MM.1S (cell line): ENCODE data around the gene GALNT6.

Source experiments
- DNase-seq: peaks from one replicate; pipeline ENCODE4 v3.0.0-alpha.2; 2015
- H2AFZ ChIP-seq: fragments of 300-600 bp; sonication (generic); 2 replicates; pipeline ENCODE4 v1.6.0; 2016; ENCODE audit warnings: antibody characterized with exemption, low read length
- H3F3A ChIP-seq: fragments of 300-600 bp; sonication (generic); 2 replicates; pipeline ENCODE4 v1.6.1; 2016; ENCODE audit warnings: mild to moderate bottlenecking, antibody characterized with exemption, low read length, moderate library complexity, mixed read lengths; ENCODE audit not compliant: insufficient read depth
- H3K27ac ChIP-seq: fragments of 300-600 bp; sonication (generic); 2 replicates; pipeline ENCODE4 v1.5.1; 2016; ENCODE audit warnings: mild to moderate bottlenecking, low read length
- H3K27me3 ChIP-seq: fragments of 300-600 bp; sonication (generic); replicated peaks from 2 replicates; pipeline ENCODE4 v1.6.0; 2016; ENCODE audit warnings: low read length; ENCODE audit not compliant: insufficient read depth
- H3K36me3 ChIP-seq: fragments of 300-600 bp; sonication (generic); replicated peaks from 2 replicates; pipeline ENCODE4 v1.6.1; 2016; ENCODE audit warnings: mild to moderate bottlenecking, low read length, mixed read lengths; ENCODE audit not compliant: insufficient read depth
- H3K4me1 ChIP-seq: fragments of 300-600 bp; sonication (generic); 2 replicates; pipeline ENCODE4 v1.6.1; 2016; ENCODE audit warnings: low read length, mixed read lengths
- H3K4me2 ChIP-seq: fragments of 300-600 bp; sonication (generic); 2 replicates; pipeline ENCODE4 v1.6.0; 2016; ENCODE audit warnings: low read depth, low read length
- H3K4me3 ChIP-seq: fragments of 300-600 bp; sonication (generic); 2 replicates; pipeline ENCODE4 v1.5.1; 2016; ENCODE audit warnings: low read length, mixed read lengths
- H3K79me2 ChIP-seq: fragments of 300-600 bp; sonication (generic); 2 replicates; pipeline ENCODE4 v1.6.1; 2016; ENCODE audit warnings: mixed run types, low read length, mixed read lengths
- H3K9ac ChIP-seq: fragments of 300-600 bp; sonication (generic); 2 replicates; pipeline ENCODE4 v1.6.1; 2016; ENCODE audit warnings: low read length, mixed read lengths
- H3K9me2 ChIP-seq: fragments of 300-600 bp; sonication (generic); replicated peaks from 2 replicates; pipeline ENCODE4 v1.6.1; 2016; ENCODE audit warnings: mild to moderate bottlenecking, low read length, mixed read lengths; ENCODE audit not compliant: insufficient read depth
- H3K9me3 ChIP-seq: fragments of 300-600 bp; sonication (generic); replicated peaks from 2 replicates; pipeline ENCODE4 v1.6.1; 2016; ENCODE audit warnings: mild to moderate bottlenecking, low read length, mixed read lengths; ENCODE audit not compliant: insufficient read depth
- H4K20me1 ChIP-seq: fragments of 300-600 bp; sonication (generic); 2 replicates; pipeline ENCODE4 v1.6.1; 2016; ENCODE audit warnings: mild to moderate bottlenecking, low read length, moderate library complexity, mixed read lengths; ENCODE audit not compliant: insufficient read depth
- CTCF ChIP-seq: fragments of 300-600 bp; sonication (generic); IDR thresholded peaks from 2 replicates; pipeline ENCODE4 v1.5.1; 2016; ENCODE audit warnings: antibody characterized with exemption, low read length, mixed read lengths
- EZH2 ChIP-seq: fragments of 300-600 bp; sonication (generic); optimal IDR thresholded peaks from 2 replicates; pipeline ENCODE3; 2017; ENCODE audit warnings: low read depth, mild to moderate bottlenecking, antibody characterized with exemption, low read length, mixed read lengths
- EZH2phosphoT487 ChIP-seq: fragments of 300-600 bp; sonication (generic); IDR thresholded peaks from 2 replicates; pipeline ENCODE4 v1.6.1; 2018; ENCODE audit warnings: antibody characterized with exemption, low read length

GALNT6 gene

GRCh38 chr12:51389302-51389999 lies 1.8 kb downstream of the GALNT6 start:
- Histone ChIP-seq H3K36me3 (no peaks in the 10 kb centered on the region), H2AFZ (no peak overlapping the region), H4K20me1 (no peaks in the 10 kb centered on the region), H3K4me3 (no peak overlapping the region), H3K27ac (no peak overlapping the region), H3K79me2 (no peaks in the 10 kb centered on the region), H3K9me2 (no peaks in the 10 kb centered on the region), H3K9ac (no peak overlapping the region), H3K9me3 (no peaks in the 10 kb centered on the region), H3F3A (peaks cover 9% of the 10 kb centered on the region), H3K27me3 (no peaks in the 10 kb centered on the region; the same call in 1 of the 2 replicates), H3K4me2 (no peak overlapping the region), H3K4me1 (peaks cover 6% of the 10 kb centered on the region)
- no peak for DNase-seq
- TF ChIP-seq EZH2phosphoT487 (no peak), EZH2 (no peak), CTCF (no peak)

GRCh38 chr12:51388846-51389245 lies 2.4 kb downstream of the GALNT6 start:
- no peaks in the 10 kb centered on the region; the same call in 1 of the 2 replicates for H3K27me3 ChIP-seq
- H2AFZ ChIP-seq = no peak overlapping the region
- H3K9me2 ChIP-seq = no peaks in the 10 kb centered on the region
- no peak overlapping the region for H3K4me3 ChIP-seq
- no peak for DNase-seq
- H3K27ac ChIP-seq = no peak overlapping the region
- H4K20me1 ChIP-seq = no peaks in the 10 kb centered on the region
- no peaks in the 10 kb centered on the region for H3K79me2 ChIP-seq
- H3K4me1 ChIP-seq = peaks cover 10% of the 10 kb centered on the region
- TF ChIP-seq EZH2phosphoT487 (no peak), EZH2 (no peak), CTCF (no peak)
- H3F3A ChIP-seq = peaks cover 14% of the 10 kb centered on the region
- no peaks in the 10 kb centered on the region for H3K9me3 ChIP-seq
- no peaks in the 10 kb centered on the region for H3K36me3 ChIP-seq
- no peak overlapping the region for H3K4me2 ChIP-seq
- no peak overlapping the region for H3K9ac ChIP-seq

GRCh38 chr12:51388069-51388799 lies 3.0 kb downstream of the GALNT6 start:
- TF ChIP-seq EZH2phosphoT487 (no peak), CTCF (no peak), EZH2 (no peak)
- no peaks in the 10 kb centered on the region for H4K20me1 ChIP-seq
- no peak for DNase-seq
- H3K4me1 ChIP-seq = peaks cover 16% of the 10 kb centered on the region
- no peaks in the 10 kb centered on the region for H3K36me3 ChIP-seq
- H3K9me2 ChIP-seq = no peaks in the 10 kb centered on the region
- peaks cover 20% of the 10 kb centered on the region for H3F3A ChIP-seq
- H3K27ac ChIP-seq = no peak overlapping the region
- H3K4me3 ChIP-seq = no peak overlapping the region
- H3K79me2 ChIP-seq = no peaks in the 10 kb centered on the region
- no peaks in the 10 kb centered on the region; the same call in 1 of the 2 replicates for H3K27me3 ChIP-seq
- no peak overlapping the region for H3K4me2 ChIP-seq
- H3K9me3 ChIP-seq = no peaks in the 10 kb centered on the region
- no peak overlapping the region for H2AFZ ChIP-seq
- H3K9ac ChIP-seq = no peak overlapping the region
